Activated CD8-positive, alpha-beta T cell treated with anti-CD3 and anti-CD28 coated beads for 36 hours (primary cell): ENCODE results near the gene TLNRD1. TPM values are rescaled to one million over a fixed set of nuclear protein-coding genes. Genes with fewer than 3 reads are reported as not detected.

ENCODE experiments used
- ATAC-seq: fragments of 200-7000 bp; cut with Tn5 transposase; one replicate; pipeline ENCODE4 v1.10.0; 2021; ENCODE audit warnings: mild to moderate bottlenecking, moderate library complexity
- CTCF ChIA-PET: fragments of 350-600 bp; sonication (Branson Sonifier 250); formaldehyde crosslinking; loops from one replicate; lab custom pipeline; 2021; ENCODE audit warnings: antibody characterized with exemption; lab: Charles Lee
- POLR2A ChIA-PET: fragments of 350-600 bp; sonication (Branson Sonifier 250); formaldehyde crosslinking; loops from one replicate; lab custom pipeline; 2021; ENCODE audit warnings: antibody characterized with exemption; lab: Charles Lee
- DNase-seq: peaks from one replicate; pipeline ENCODE4 v3.0.0-alpha.2; 2020
- H3K27ac Mint-ChIP-seq: one replicate; pipeline ENCODE4 v1.8.0; 2021; ENCODE audit warnings: mild to moderate bottlenecking, mixed read lengths
- H3K27me3 Mint-ChIP-seq: one replicate; pipeline ENCODE4 v1.8.0; 2021; ENCODE audit warnings: mixed read lengths
- H3K36me3 Mint-ChIP-seq: one replicate; pipeline ENCODE4 v1.8.0; 2021; ENCODE audit warnings: low read depth, mixed read lengths
- H3K4me1 Mint-ChIP-seq: one replicate; pipeline ENCODE4 v1.8.0; 2021; ENCODE audit warnings: low read depth, mixed read lengths
- H3K4me3 Mint-ChIP-seq: one replicate; pipeline ENCODE4 v1.8.0; 2021; ENCODE audit warnings: mild to moderate bottlenecking, moderate library complexity, mixed read lengths
- H3K9me3 Mint-ChIP-seq: one replicate; pipeline ENCODE4 v1.8.0; 2021; ENCODE audit warnings: mixed read lengths
- intact Hi-C: fragments of 100-400 bp; cut with micrococcal nuclease; formaldehyde crosslinking; loops from one replicate; pipeline ENCODE4 v1.10.0; 2022
- total RNA-seq, 2 experiments: library from RNA; stranded (reverse); gene quantifications; one replicate each; pipeline ENCODE4 v1.2.3, GENCODE V29; 2021
- TF ChIP-seq, protein P1 (sequence below): fragments of 200-600 bp; IDR thresholded peaks from one replicate; pipeline ENCODE4 v1.8.0; 2022; ENCODE audit warnings: antibody characterized with exemption, mild to moderate bottlenecking

TLNRD1 gene
- total RNA-seq, 2 experiments from 2014 or later, result 19.3 to 20.1 TPM

DNA sequence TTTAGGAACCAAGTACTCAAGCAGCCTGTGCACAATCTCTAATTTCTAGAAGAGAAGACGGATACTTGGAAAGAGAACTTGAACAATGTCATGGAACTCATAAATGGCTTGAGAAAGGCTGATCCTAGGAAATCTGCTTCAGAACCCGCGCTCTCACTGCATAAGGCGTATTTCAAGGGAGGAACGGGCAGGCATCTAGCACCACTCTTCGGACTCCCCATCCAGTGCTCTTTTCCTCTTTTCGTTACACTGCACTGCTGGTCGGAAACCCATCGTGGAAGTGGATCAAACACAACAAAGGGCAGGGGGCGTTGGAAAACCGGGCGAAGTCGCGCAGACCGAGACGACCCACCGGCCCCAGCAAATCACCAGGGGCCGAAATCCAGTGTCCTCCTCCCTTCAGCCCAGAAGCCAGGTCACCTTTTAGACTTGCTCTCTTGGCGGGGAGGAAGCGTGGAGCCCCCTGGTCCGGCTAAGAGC is 539 bp upstream of the TLNRD1 start:
- H3K4me3 Mint-ChIP-seq, result peak overlapping the region; percentile 94

DNA sequence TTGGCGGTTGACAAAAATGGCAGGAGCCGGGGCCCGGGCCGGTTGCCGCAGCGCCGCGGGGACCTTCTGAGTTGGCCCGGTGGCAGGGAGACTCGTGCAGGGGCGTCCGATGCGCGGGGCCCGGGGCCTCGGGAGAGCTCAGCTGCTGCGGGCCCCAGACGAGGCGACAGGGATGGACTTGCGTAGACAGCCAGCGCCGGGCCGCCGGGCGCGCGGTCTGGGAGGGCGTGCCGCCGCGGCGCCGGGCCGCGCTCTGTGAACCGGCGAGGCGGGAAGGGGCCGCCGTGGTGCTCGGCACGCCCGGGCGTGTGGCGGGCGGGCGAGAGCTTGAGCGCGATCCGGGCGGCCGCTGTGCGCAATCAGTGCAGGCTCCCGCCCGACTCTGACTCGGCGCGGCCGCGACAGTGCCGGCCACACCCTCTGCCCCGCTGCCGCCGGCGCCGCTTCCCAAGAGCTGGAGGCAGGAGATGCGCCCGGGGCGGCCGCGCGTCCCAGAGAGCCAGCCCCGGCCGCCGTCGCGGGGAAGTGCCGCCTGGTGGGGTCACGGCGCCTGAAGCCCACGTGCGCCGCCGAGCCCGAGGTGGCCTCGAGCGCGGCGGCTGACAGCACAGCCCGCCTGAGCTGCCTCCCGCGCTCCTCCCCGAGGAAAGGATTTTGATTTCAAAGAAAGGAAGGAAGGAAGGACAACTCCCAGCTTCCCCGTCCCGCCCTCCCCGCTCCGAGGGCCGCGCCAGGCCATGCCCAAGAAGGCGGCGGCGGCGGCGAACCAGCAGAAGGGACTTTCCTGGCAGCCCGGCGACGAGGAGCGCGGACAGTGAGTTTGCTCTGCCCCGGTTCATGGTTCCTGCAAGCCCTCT is 657 bp downstream of the TLNRD1 start:
- TF ChIP-seq, protein P1, sequence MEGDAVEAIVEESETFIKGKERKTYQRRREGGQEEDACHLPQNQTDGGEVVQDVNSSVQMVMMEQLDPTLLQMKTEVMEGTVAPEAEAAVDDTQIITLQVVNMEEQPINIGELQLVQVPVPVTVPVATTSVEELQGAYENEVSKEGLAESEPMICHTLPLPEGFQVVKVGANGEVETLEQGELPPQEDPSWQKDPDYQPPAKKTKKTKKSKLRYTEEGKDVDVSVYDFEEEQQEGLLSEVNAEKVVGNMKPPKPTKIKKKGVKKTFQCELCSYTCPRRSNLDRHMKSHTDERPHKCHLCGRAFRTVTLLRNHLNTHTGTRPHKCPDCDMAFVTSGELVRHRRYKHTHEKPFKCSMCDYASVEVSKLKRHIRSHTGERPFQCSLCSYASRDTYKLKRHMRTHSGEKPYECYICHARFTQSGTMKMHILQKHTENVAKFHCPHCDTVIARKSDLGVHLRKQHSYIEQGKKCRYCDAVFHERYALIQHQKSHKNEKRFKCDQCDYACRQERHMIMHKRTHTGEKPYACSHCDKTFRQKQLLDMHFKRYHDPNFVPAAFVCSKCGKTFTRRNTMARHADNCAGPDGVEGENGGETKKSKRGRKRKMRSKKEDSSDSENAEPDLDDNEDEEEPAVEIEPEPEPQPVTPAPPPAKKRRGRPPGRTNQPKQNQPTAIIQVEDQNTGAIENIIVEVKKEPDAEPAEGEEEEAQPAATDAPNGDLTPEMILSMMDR, result no peak
- Mint-ChIP-seq H3K27ac (peak overlapping the region; percentile 98), H3K4me1 (peaks cover 46% of the 10 kb centered on the region), H3K36me3 (peaks cover 24% of the 10 kb centered on the region), H3K4me3 (peak overlapping the region; percentile 94), H3K27me3 (no peaks in the 10 kb centered on the region), H3K9me3 (peaks cover 5% of the 10 kb centered on the region)
- POLR2A ChIA-PET, result interaction anchor here (0.5 to 4.0 kb wide), 17 partner anchors 9 to 306 kb away, joined by 3 to 29 read pairs (median 3); partner anchors contain the start of genes ABHD17C and MESD
- intact Hi-C loops, result no loop called here
- ATAC-seq, result peak; percentile 45
- CTCF ChIA-PET, result interaction anchor here (1.0 to 6.4 kb wide), 5 partner anchors 10 to 265 kb away, joined by 3 to 36 read pairs (median 5); no protein-coding TSS in a partner anchor
- DNase-seq, result peak; percentile 61

More for the DNA sequence above, 539 bp upstream of the TLNRD1 start:
- peaks cover 5% of the 10 kb centered on the region for H3K9me3 Mint-ChIP-seq
- CTCF ChIA-PET, result interaction anchor here (1.0 to 6.4 kb wide), 3 partner anchors 9 to 266 kb away, joined by 3 to 36 read pairs (median 5); no protein-coding TSS in a partner anchor
- intact Hi-C loops, result no loop called here
- peak; percentile 5 for ATAC-seq
- POLR2A ChIA-PET, result interaction anchor here (1.3 to 4.0 kb wide), 4 partner anchors 10 to 286 kb away, joined by 3 to 29 read pairs (median 9); partner anchors contain the start of gene MESD
- H3K27ac Mint-ChIP-seq, result peak overlapping the region; percentile 98
- TF ChIP-seq, protein P1, result no peak
- peaks cover 44% of the 10 kb centered on the region for H3K4me1 Mint-ChIP-seq
- no peaks in the 10 kb centered on the region for H3K27me3 Mint-ChIP-seq
- peaks cover 21% of the 10 kb centered on the region for H3K36me3 Mint-ChIP-seq
- DNase-seq, result peak; percentile 27

DNA sequence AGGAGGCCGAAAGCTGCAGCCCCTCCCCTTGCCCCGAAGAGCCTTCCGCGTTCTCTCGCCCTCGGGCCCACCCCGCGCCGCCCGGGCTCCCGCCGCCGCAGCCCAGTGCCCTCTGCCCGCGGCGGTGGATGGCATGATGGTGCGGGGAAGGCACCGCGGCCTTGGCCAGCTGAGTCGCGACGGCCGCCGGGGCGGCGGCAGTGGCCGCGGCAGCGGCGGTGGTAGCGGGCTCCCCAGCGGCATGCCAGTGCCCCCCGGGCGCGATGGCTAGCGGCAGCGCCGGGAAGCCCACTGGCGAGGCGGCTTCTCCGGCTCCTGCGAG is 1.2 kb downstream of the TLNRD1 start:
- H3K27me3 Mint-ChIP-seq, result no peaks in the 10 kb centered on the region
- H3K4me1 Mint-ChIP-seq, result peaks cover 48% of the 10 kb centered on the region
- ChIA-PET POLR2A (interaction anchor here (0.9 to 4.0 kb wide), 12 partner anchors 8 to 301 kb away, joined by 3 to 29 read pairs (median 4); partner anchors contain the start of gene MESD), CTCF (interaction anchor here (1.1 to 6.4 kb wide), 4 partner anchors 25 to 264 kb away, joined by 3 to 36 read pairs (median 6); no protein-coding TSS in a partner anchor)
- peak overlapping the region; percentile 85 for H3K27ac Mint-ChIP-seq
- peak overlapping the region; percentile 94 for H3K4me3 Mint-ChIP-seq
- no peak for DNase-seq
- intact Hi-C loops, result no loop called here
- H3K36me3 Mint-ChIP-seq, result peaks cover 24% of the 10 kb centered on the region
- ATAC-seq, result peak; percentile 17
- H3K9me3 Mint-ChIP-seq, result peaks cover 5% of the 10 kb centered on the region
- TF ChIP-seq, protein P1, result no peak

DNA sequence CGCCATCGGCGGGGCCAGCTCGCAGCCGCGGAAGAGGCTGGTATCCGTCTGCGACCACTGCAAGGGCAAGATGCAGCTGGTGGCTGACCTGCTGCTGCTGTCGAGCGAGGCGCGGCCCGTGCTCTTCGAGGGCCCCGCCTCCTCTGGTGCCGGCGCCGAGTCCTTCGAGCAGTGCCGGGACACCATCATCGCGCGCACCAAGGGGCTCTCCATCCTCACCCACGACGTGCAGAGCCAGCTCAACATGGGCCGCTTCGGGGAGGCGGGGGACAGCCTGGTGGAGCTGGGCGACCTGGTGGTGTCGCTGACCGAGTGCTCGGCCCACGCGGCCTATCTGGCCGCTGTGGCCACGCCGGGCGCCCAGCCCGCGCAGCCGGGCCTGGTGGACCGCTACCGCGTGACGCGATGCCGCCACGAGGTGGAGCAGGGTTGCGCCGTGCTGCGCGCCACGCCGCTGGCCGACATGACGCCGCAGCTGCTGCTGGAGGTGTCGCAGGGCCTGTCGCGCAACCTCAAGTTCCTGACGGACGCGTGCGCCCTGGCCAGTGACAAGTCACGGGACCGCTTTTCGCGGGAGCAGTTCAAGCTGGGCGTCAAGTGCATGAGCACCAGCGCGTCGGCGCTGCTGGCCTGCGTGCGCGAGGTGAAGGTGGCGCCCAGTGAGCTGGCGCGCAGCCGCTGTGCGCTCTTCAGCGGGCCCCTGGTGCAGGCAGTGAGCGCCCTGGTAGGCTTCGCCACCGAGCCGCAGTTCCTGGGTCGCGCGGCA is 1.8 kb downstream of the TLNRD1 start:
- TF ChIP-seq, protein P1, result no peak
- DNase-seq, result no peak
- CTCF ChIA-PET, result interaction anchor here (0.6 to 6.4 kb wide), 5 partner anchors 24 to 1290 kb away, joined by 3 to 36 read pairs (median 4); no protein-coding TSS in a partner anchor
- H3K36me3 Mint-ChIP-seq, result peaks cover 23% of the 10 kb centered on the region
- H3K4me1 Mint-ChIP-seq, result peaks cover 50% of the 10 kb centered on the region
- intact Hi-C loops, result no loop called here
- H3K27ac Mint-ChIP-seq, result peak overlapping the region; percentile 63
- H3K4me3 Mint-ChIP-seq, result peak overlapping the region; percentile 94
- ATAC-seq, result no peak
- H3K9me3 Mint-ChIP-seq, result no peaks in the 10 kb centered on the region
- POLR2A ChIA-PET, result interaction anchor here (0.5 to 4.0 kb wide), 11 partner anchors 7 to 1539 kb away, joined by 3 to 29 read pairs (median 4); partner anchors contain the start of gene MESD
- H3K27me3 Mint-ChIP-seq, result no peaks in the 10 kb centered on the region
